Erythroblast (primary cell): ENCODE data around the gene MACROD2.
"Not testable (repeated sequence)": the region's sequence is repeated elsewhere in the genome, so short reads cannot be mapped to it uniquely, and the experiment has no call there.

Source experiments
- DNase-seq, 2 experiments: peaks; one replicate each; lab custom pipeline; 2025; lab: John Stamatoyannopoulos, UW
- GATA1 ChIP-seq: IDR thresholded peaks from 2 replicates; pipeline ENCODE4 v1.6.1; 2011; ENCODE audit warnings: low read depth, mild to moderate bottlenecking, control low read depth, low read length, moderate library complexity
- POLR2A ChIP-seq: IDR thresholded peaks from 2 replicates; pipeline ENCODE4 v1.6.1; 2011; ENCODE audit warnings: mild to moderate bottlenecking, low read length

Gene MACROD2

GRCh38 chr20:14956026-14956425 lies 960.7 kb downstream of the MACROD2 start:
- TF ChIP-seq POLR2A (no peak), GATA1 (no peak)
- DNase-seq = no peak

- DNase-seq = no peak
- TF ChIP-seq POLR2A = no peak
- TF ChIP-seq GATA1 = no peak
Observed at GRCh38 chr20:14956538-14956937, 961.2 kb downstream of the MACROD2 start.

- no peak for DNase-seq
Observed at GRCh38 chr20:14957402-14957801, 962.1 kb downstream of the MACROD2 start.

GRCh38 chr20:14958626-14959025 lies 963.3 kb downstream of the MACROD2 start:
- no peak for DNase-seq
- no peak for TF ChIP-seq POLR2A
- no peak for TF ChIP-seq GATA1

More at GRCh38 chr20:14957402-14957801, 962.1 kb downstream of the MACROD2 start:
- TF ChIP-seq GATA1 (no peak), POLR2A (no peak)

- DNase-seq = no peak
- TF ChIP-seq GATA1 (no peak), POLR2A (no peak)
Observed at GRCh38 chr20:14959506-14960475, 964.5 kb downstream of the MACROD2 start.

GRCh38 chr20:14960831-14961230 lies 965.5 kb downstream of the MACROD2 start:
- TF ChIP-seq POLR2A (no peak), GATA1 (no peak)
- no peak for DNase-seq

- no peak for TF ChIP-seq GATA1
- TF ChIP-seq POLR2A = no peak
- DNase-seq = no peak
Observed at GRCh38 chr20:14963262-14963663, 967.9 kb downstream of the MACROD2 start.

GRCh38 chr20:14966203-14966602 lies 970.9 kb downstream of the MACROD2 start:
- TF ChIP-seq GATA1 (no peak), POLR2A (no peak)
- DNase-seq = no peak

GRCh38 chr20:14966808-14967207 lies 971.5 kb downstream of the MACROD2 start:
- TF ChIP-seq POLR2A (no peak), GATA1 (no peak)
- no peak for DNase-seq

- no peak for DNase-seq
- TF ChIP-seq POLR2A = no peak
- TF ChIP-seq GATA1 = no peak
Observed at GRCh38 chr20:14972256-14972655, 976.9 kb downstream of the MACROD2 start.

GRCh38 chr20:14972690-14973089 lies 977.4 kb downstream of the MACROD2 start:
- TF ChIP-seq GATA1 = no peak
- no peak for TF ChIP-seq POLR2A
- DNase-seq = no peak

- no peak for TF ChIP-seq POLR2A
- TF ChIP-seq GATA1 = no peak
Observed at GRCh38 chr20:14979453-14979986, 984.2 kb downstream of the MACROD2 start.

GRCh38 chr20:14981486-14981885 lies 986.2 kb downstream of the MACROD2 start:
- not testable (repeated sequence) for DNase-seq

More at GRCh38 chr20:14979453-14979986, 984.2 kb downstream of the MACROD2 start:
- no peak for DNase-seq

- DNase-seq = not testable (repeated sequence)
Observed at GRCh38 chr20:14982324-14982723, 987.0 kb downstream of the MACROD2 start.
